Measurements from ENCODE around the gene NEURL1B.

DNA sequence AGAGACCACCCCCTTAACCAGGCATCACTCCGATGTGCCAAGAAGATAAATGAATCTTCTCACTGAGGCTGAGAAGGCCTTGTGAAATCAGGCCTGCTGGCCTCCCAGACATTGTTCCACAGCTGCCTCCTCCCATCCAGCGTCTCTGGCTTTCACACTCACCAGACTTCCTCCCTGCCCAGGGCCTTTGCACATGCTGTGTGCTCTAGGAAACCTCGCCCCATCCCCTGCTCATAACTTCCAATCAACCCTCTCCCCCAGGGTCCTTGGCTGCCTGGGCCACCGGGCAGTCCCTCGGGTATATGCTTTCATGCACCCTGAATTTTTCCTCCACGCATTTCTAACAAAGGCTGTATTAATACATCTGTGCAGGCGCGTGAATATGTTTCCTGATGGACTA, 71.5 kb downstream of the NEURL1B start:
- TF ChIP-seq, protein P1, sequence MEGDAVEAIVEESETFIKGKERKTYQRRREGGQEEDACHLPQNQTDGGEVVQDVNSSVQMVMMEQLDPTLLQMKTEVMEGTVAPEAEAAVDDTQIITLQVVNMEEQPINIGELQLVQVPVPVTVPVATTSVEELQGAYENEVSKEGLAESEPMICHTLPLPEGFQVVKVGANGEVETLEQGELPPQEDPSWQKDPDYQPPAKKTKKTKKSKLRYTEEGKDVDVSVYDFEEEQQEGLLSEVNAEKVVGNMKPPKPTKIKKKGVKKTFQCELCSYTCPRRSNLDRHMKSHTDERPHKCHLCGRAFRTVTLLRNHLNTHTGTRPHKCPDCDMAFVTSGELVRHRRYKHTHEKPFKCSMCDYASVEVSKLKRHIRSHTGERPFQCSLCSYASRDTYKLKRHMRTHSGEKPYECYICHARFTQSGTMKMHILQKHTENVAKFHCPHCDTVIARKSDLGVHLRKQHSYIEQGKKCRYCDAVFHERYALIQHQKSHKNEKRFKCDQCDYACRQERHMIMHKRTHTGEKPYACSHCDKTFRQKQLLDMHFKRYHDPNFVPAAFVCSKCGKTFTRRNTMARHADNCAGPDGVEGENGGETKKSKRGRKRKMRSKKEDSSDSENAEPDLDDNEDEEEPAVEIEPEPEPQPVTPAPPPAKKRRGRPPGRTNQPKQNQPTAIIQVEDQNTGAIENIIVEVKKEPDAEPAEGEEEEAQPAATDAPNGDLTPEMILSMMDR (IDR thresholded peaks at IDR 0.05 in 8 of 11, conservative IDR thresholded peaks at IDR 0.05 in 3 of 11) = no peak
- no peak for TF ChIP-seq POLR2AphosphoS5 (IDR thresholded peaks at IDR 0.05)

Data from spleen (tissue), 7 donors.